ENCODE data around the gene ARHGAP26. TPM values are rescaled to one million over a fixed set of nuclear protein-coding genes. Genes with fewer than 3 reads are reported as not detected.
"Not testable (repeated sequence)": the region's sequence is repeated elsewhere in the genome, so short reads cannot be mapped to it uniquely, and the experiment has no call there.

Gene ARHGAP26
- total RNA-seq, 1 donor from 2014 or later: 71.6 TPM

GRCh38 chr5:142981475-142981874, 211.3 kb downstream of the ARHGAP26 start:
- DNase-seq (ENCODE audit: low spot score): no peak
- intact Hi-C loops (cut with DNase I): no loop called here
- no peak for ATAC-seq

- ATAC-seq (peak; percentile 91), DNase-seq (ENCODE audit: low spot score) (peak; percentile 91)
- intact Hi-C loops (cut with DNase I): no loop called here
Measured at GRCh38 chr5:142981886-142982820, 212.0 kb downstream of the ARHGAP26 start.

- DNase-seq (ENCODE audit: low spot score) (no peak), ATAC-seq (peak; percentile 35)
- intact Hi-C loops (cut with DNase I): no loop called here
Measured at GRCh38 chr5:142982821-142983200, 212.6 kb downstream of the ARHGAP26 start.

GRCh38 chr5:142984011-142984410, 213.8 kb downstream of the ARHGAP26 start:
- DNase-seq (ENCODE audit: low spot score) (no peak), ATAC-seq (no peak)
- intact Hi-C loops (cut with DNase I): no loop called here

GRCh38 chr5:142984525-142984924, 214.3 kb downstream of the ARHGAP26 start:
- DNase-seq (ENCODE audit: low spot score) (no peak), ATAC-seq (no peak)
- intact Hi-C loops (cut with DNase I): no loop called here

- intact Hi-C loops (cut with DNase I); DNase-seq (ENCODE audit: low spot score); ATAC-seq: not testable (repeated sequence)
Measured at GRCh38 chr5:142989270-142989669, 219.1 kb downstream of the ARHGAP26 start.

- ATAC-seq; intact Hi-C loops (cut with DNase I); DNase-seq (ENCODE audit: low spot score): not testable (repeated sequence)
Measured at GRCh38 chr5:142990073-142990472, 219.9 kb downstream of the ARHGAP26 start.

GRCh38 chr5:142994218-142994617, 224.0 kb downstream of the ARHGAP26 start:
- intact Hi-C loops (cut with DNase I): no loop called here
- no peak for DNase-seq (ENCODE audit: low spot score)
- no peak for ATAC-seq

- DNase-seq (ENCODE audit: low spot score); intact Hi-C loops (cut with DNase I): not testable (repeated sequence)
Measured at GRCh38 chr5:142995621-142996020, 225.4 kb downstream of the ARHGAP26 start.

GRCh38 chr5:142997591-142997990, 227.4 kb downstream of the ARHGAP26 start:
- intact Hi-C loops (cut with DNase I): no loop called here
- ATAC-seq: no peak
- DNase-seq (ENCODE audit: low spot score): no peak

More at GRCh38 chr5:142995621-142996020, 225.4 kb downstream of the ARHGAP26 start:
- not testable (repeated sequence) for ATAC-seq

- ATAC-seq: no peak
- DNase-seq (ENCODE audit: low spot score): no peak
- intact Hi-C loops (cut with DNase I): no loop called here
Measured at GRCh38 chr5:142998316-142999020, 228.3 kb downstream of the ARHGAP26 start.

GRCh38 chr5:143000551-143000950, 230.4 kb downstream of the ARHGAP26 start:
- not testable (repeated sequence) for ATAC-seq; DNase-seq (ENCODE audit: low spot score)
- intact Hi-C loops (cut with DNase I): loop anchor here (10.0 kb wide), 1 partner anchor 824 kb away; no protein-coding TSS in a partner anchor

- intact Hi-C loops (cut with DNase I): loop anchor here (10.0 kb wide), 1 partner anchor 823 kb away; no protein-coding TSS in a partner anchor
- ATAC-seq (peak; percentile 16), DNase-seq (ENCODE audit: low spot score) (no peak)
Measured at GRCh38 chr5:143001764-143002351, 231.7 kb downstream of the ARHGAP26 start.

- DNase-seq (ENCODE audit: low spot score) (no peak), ATAC-seq (peak; percentile 87)
- intact Hi-C loops (cut with DNase I): loop anchor here (10.0 kb wide), 1 partner anchor 822 kb away; no protein-coding TSS in a partner anchor
Measured at GRCh38 chr5:143002459-143003327, 232.5 kb downstream of the ARHGAP26 start.

GRCh38 chr5:143003328-143003636, 233.1 kb downstream of the ARHGAP26 start:
- ATAC-seq: no peak
- no peak for DNase-seq (ENCODE audit: low spot score)
- intact Hi-C loops (cut with DNase I): loop anchor here (10.0 kb wide), 1 partner anchor 822 kb away; no protein-coding TSS in a partner anchor

GRCh38 chr5:143004361-143005145, 234.4 kb downstream of the ARHGAP26 start:
- intact Hi-C loops (cut with DNase I): loop anchor here (10.0 kb wide), 1 partner anchor 820 kb away; no protein-coding TSS in a partner anchor
- DNase-seq (ENCODE audit: low spot score) (no peak), ATAC-seq (no peak)

GRCh38 chr5:143006501-143006900, 236.3 kb downstream of the ARHGAP26 start:
- ATAC-seq (peak; percentile 29), DNase-seq (ENCODE audit: low spot score) (no peak)
- intact Hi-C loops (cut with DNase I): loop anchor here (10.0 kb wide), 1 partner anchor 818 kb away; no protein-coding TSS in a partner anchor
